ENCODE data around the gene GYPC.

DNA sequence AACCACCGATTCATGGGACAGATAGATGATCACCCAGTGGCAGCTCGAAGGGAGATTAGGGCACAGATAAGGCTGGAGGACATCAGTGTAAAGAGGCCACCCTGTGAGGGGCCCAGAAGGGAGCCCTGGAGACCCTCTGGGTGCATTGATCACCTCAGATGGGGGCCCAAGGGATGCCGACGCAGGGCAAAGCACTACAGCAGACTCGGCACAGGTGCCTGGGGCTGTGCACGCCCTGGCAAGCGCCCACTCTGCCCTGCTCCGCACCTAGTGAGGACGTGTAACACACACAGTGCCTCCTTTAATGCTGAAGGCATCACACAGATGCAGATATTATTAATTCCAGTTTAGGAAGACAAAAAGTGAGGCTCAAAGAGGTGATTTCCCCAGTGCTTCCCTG, 9.5 kb downstream of the GYPC start:
- TF ChIP-seq, protein P1, sequence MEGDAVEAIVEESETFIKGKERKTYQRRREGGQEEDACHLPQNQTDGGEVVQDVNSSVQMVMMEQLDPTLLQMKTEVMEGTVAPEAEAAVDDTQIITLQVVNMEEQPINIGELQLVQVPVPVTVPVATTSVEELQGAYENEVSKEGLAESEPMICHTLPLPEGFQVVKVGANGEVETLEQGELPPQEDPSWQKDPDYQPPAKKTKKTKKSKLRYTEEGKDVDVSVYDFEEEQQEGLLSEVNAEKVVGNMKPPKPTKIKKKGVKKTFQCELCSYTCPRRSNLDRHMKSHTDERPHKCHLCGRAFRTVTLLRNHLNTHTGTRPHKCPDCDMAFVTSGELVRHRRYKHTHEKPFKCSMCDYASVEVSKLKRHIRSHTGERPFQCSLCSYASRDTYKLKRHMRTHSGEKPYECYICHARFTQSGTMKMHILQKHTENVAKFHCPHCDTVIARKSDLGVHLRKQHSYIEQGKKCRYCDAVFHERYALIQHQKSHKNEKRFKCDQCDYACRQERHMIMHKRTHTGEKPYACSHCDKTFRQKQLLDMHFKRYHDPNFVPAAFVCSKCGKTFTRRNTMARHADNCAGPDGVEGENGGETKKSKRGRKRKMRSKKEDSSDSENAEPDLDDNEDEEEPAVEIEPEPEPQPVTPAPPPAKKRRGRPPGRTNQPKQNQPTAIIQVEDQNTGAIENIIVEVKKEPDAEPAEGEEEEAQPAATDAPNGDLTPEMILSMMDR (conservative IDR thresholded peaks at IDR 0.05; ENCODE audit: low read depth, low read length), result no peak
- TF ChIP-seq EZH2 (IDR thresholded peaks at IDR 0.05; ENCODE audit: borderline replicate concordance, low read depth, low read length, poor library complexity, severe bottlenecking), result no peak

Measured in A673 (cell line).